ENCODE data around the gene MAML3. TPM values are rescaled to one million over a fixed set of nuclear protein-coding genes. Genes with fewer than 3 reads are reported as not detected.

Gene MAML3
- total RNA-seq, 2 donors from 2014 or later: 29.2 to 32.2 TPM

DNA sequence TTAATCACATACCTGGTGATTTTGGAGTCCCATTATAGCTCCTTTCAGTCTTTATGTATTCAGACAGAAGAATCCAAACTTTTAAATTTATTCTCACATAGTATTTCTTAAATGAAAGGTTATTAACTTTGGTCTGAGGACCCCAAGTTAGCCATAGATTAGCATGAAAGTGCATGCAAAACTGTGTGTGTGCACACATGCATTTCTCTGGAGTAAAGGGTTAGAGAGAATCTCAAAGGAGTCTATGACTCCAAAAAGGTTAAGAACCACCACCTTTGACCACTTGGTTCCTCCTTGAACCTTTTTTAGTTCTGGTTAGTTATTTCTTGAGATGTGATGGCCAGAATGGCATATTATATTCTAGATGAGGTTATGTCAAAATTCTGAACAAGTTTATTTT is 386.4 kb downstream of the MAML3 start:
- Histone ChIP-seq H3K27ac (ENCODE audit: low read depth, low read length) (no peak overlapping the region), H3K36me3 (ENCODE audit: control insufficient read depth, insufficient read depth, low read length) (peaks cover 17% of the 10 kb centered on the region), H3K4me3 (ENCODE audit: low read length) (no peak overlapping the region), H3K27me3 (ENCODE audit: control insufficient read depth, insufficient read depth, low read length, poor library complexity, severe bottlenecking) (no peaks in the 10 kb centered on the region), H3K9me3 (ENCODE audit: control insufficient read depth, low read length) (no peaks in the 10 kb centered on the region), H3K9ac (ENCODE audit: extremely low read depth, low read length, poor library complexity, severe bottlenecking) (no peak overlapping the region), H3K4me1 (ENCODE audit: control insufficient read depth, insufficient read depth, low read length) (peaks cover 22% of the 10 kb centered on the region)
- H3K27ac Mint-ChIP-seq: no peak overlapping the region
- TF ChIP-seq, protein P1, sequence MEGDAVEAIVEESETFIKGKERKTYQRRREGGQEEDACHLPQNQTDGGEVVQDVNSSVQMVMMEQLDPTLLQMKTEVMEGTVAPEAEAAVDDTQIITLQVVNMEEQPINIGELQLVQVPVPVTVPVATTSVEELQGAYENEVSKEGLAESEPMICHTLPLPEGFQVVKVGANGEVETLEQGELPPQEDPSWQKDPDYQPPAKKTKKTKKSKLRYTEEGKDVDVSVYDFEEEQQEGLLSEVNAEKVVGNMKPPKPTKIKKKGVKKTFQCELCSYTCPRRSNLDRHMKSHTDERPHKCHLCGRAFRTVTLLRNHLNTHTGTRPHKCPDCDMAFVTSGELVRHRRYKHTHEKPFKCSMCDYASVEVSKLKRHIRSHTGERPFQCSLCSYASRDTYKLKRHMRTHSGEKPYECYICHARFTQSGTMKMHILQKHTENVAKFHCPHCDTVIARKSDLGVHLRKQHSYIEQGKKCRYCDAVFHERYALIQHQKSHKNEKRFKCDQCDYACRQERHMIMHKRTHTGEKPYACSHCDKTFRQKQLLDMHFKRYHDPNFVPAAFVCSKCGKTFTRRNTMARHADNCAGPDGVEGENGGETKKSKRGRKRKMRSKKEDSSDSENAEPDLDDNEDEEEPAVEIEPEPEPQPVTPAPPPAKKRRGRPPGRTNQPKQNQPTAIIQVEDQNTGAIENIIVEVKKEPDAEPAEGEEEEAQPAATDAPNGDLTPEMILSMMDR (conservative IDR thresholded peaks at IDR 0.05): no peak
- no peaks in the 10 kb centered on the region for H3K27me3 Mint-ChIP-seq (ENCODE audit: insufficient read depth)
- no peak for DNase-seq
- H3K4me1 Mint-ChIP-seq: peaks cover 14% of the 10 kb centered on the region
- no peak overlapping the region for H3K4me3 Mint-ChIP-seq
- H3K36me3 Mint-ChIP-seq (ENCODE audit: low read depth): peaks cover 7% of the 10 kb centered on the region
- no peaks in the 10 kb centered on the region for H3K9me3 Mint-ChIP-seq

DNA sequence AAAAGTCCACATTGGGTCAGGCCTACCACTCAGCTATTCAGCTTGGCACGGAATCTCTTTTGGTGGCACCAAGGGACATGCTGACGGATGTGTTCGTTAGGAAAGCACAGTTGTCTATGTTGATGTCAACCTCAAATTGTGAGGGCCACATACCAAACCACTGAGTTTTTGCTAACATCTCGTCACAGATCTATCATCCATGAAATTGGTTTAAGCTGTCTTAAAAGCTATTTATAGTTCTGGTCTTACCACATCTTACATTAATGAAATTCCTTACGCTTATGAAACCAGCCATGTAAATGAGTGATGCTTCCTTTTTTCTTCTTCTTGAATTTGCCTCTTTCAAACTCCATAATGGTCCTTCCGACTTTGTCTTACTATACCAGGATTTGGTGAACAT is 386.8 kb downstream of the MAML3 start:
- peaks cover 18% of the 10 kb centered on the region for H3K4me1 Mint-ChIP-seq
- TF ChIP-seq, protein P1 (conservative IDR thresholded peaks at IDR 0.05): no peak
- no peak for DNase-seq
- H3K27ac Mint-ChIP-seq: no peak overlapping the region
- no peak overlapping the region for H3K9ac ChIP-seq (ENCODE audit: extremely low read depth, low read length, poor library complexity, severe bottlenecking)
- H3K27ac ChIP-seq (ENCODE audit: low read depth, low read length): no peak overlapping the region
- WGBS, 2 experiments (ENCODE audit: insufficient coverage in 1 of 2, insufficient read length in 1 of 2): 98% methylated on average over 5 to 6 of the region's 6 CpGs
- no peaks in the 10 kb centered on the region for H3K27me3 Mint-ChIP-seq (ENCODE audit: insufficient read depth)
- H3K27me3 ChIP-seq (ENCODE audit: control insufficient read depth, insufficient read depth, low read length, poor library complexity, severe bottlenecking): no peaks in the 10 kb centered on the region
- peaks cover 24% of the 10 kb centered on the region for H3K4me1 ChIP-seq (ENCODE audit: control insufficient read depth, insufficient read depth, low read length)
- H3K4me3 Mint-ChIP-seq: no peak overlapping the region
- H3K9me3 ChIP-seq (ENCODE audit: control insufficient read depth, low read length): no peaks in the 10 kb centered on the region
- H3K36me3 Mint-ChIP-seq (ENCODE audit: low read depth): peaks cover 7% of the 10 kb centered on the region
- H3K9me3 Mint-ChIP-seq: no peaks in the 10 kb centered on the region
- H3K36me3 ChIP-seq (ENCODE audit: control insufficient read depth, insufficient read depth, low read length): peaks cover 17% of the 10 kb centered on the region
- H3K4me3 ChIP-seq (ENCODE audit: low read length): no peak overlapping the region

- Mint-ChIP-seq H3K9me3 (no peaks in the 10 kb centered on the region), H3K36me3 (ENCODE audit: low read depth) (peaks cover 7% of the 10 kb centered on the region), H3K27ac (peak overlapping the region; percentile 58), H3K4me3 (no peak overlapping the region), H3K4me1 (peaks cover 23% of the 10 kb centered on the region), H3K27me3 (ENCODE audit: insufficient read depth) (no peaks in the 10 kb centered on the region)
- no peak for DNase-seq
- Histone ChIP-seq H3K4me1 (ENCODE audit: control insufficient read depth, insufficient read depth, low read length) (peaks cover 24% of the 10 kb centered on the region), H3K27me3 (ENCODE audit: control insufficient read depth, insufficient read depth, low read length, poor library complexity, severe bottlenecking) (no peaks in the 10 kb centered on the region), H3K9me3 (ENCODE audit: control insufficient read depth, low read length) (no peaks in the 10 kb centered on the region), H3K27ac (ENCODE audit: low read depth, low read length) (no peak overlapping the region), H3K36me3 (ENCODE audit: control insufficient read depth, insufficient read depth, low read length) (peaks cover 17% of the 10 kb centered on the region), H3K4me3 (ENCODE audit: low read length) (no peak overlapping the region), H3K9ac (ENCODE audit: extremely low read depth, low read length, poor library complexity, severe bottlenecking) (no peak overlapping the region)
- WGBS, 2 experiments (ENCODE audit: insufficient coverage in 1 of 2, insufficient read length in 1 of 2): 80 to 85% methylated on average over 5 to 9 of the region's 9 CpGs
- TF ChIP-seq, protein P1 (conservative IDR thresholded peaks at IDR 0.05): no peak
These were observed 389.2 kb downstream of the MAML3 start for GRCh38 chr4:139764686-139765310.
